GM06990 (cell line): ENCODE data around the gene HMCN1.

Experiments
- DNase-seq: peaks from one replicate; pipeline ENCODE4 v3.0.0-alpha.2; 2011; ENCODE audit not compliant: insufficient read length; ENCODE audit errors: extremely low read depth
- H3K27me3 ChIP-seq: replicated peaks from 2 replicates; pipeline ENCODE4 v1.6.0; 2011; ENCODE audit warnings: low read length; ENCODE audit not compliant: control insufficient read depth, insufficient read depth
- H3K36me3 ChIP-seq: 2 replicates; pipeline ENCODE4 v1.5.1; 2011; ENCODE audit warnings: low read length; ENCODE audit not compliant: control insufficient read depth, insufficient read depth
- H3K4me3 ChIP-seq: replicated peaks from 2 replicates; pipeline ENCODE4 v1.5.1; 2011; ENCODE audit warnings: low read depth, mild to moderate bottlenecking, control low read depth, low read length
- CTCF ChIP-seq: IDR thresholded peaks from 2 replicates; pipeline ENCODE4 v1.5.1; 2011; ENCODE audit warnings: low read length, control low read depth, mild to moderate bottlenecking, inconsistent platforms; ENCODE audit not compliant: insufficient read depth, poor library complexity, severe bottlenecking

Gene HMCN1

GRCh38 chr1:185957441-185958363 lies 223.5 kb downstream of the HMCN1 start:
- Histone ChIP-seq H3K4me3 (no peak overlapping the region), H3K36me3 (no peaks in the 10 kb centered on the region), H3K27me3 (no peaks in the 10 kb centered on the region)
- no peak for DNase-seq
- no peak for TF ChIP-seq CTCF

- TF ChIP-seq CTCF = no peak
- DNase-seq = no peak
- no peaks in the 10 kb centered on the region for H3K27me3 ChIP-seq
Measured at GRCh38 chr1:185960422-185961321, 226.5 kb downstream of the HMCN1 start.

GRCh38 chr1:185961664-185962063 lies 227.5 kb downstream of the HMCN1 start:
- no peak for TF ChIP-seq CTCF
- Histone ChIP-seq H3K4me3 (no peak overlapping the region), H3K27me3 (no peaks in the 10 kb centered on the region), H3K36me3 (no peaks in the 10 kb centered on the region)
- no peak for DNase-seq

More at GRCh38 chr1:185960422-185961321, 226.5 kb downstream of the HMCN1 start:
- Histone ChIP-seq H3K36me3 (no peaks in the 10 kb centered on the region), H3K4me3 (no peak overlapping the region)

DNA sequence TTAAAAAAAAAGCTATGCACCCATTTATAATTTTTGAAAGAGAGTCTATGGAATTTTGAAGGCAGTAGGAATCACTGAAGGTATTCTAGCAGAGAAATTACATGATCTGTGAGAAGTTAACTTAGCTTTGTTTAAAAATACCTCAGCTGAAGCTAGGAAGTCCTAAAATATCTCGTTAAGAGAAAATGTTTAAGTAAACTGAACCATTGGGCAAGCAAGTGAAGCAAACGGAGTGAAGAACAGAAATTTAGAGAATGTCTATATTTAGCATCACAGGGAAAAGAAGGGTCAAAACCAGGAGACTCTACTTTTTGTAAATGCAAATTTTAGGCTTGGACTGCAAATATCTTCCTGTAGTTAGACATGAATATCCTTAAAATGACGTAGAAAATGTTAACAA lies 230.8 kb downstream of the HMCN1 start:
- no peak for TF ChIP-seq CTCF
- no peaks in the 10 kb centered on the region; the same call in 1 of the 2 replicates for H3K27me3 ChIP-seq
- H3K36me3 ChIP-seq = no peaks in the 10 kb centered on the region
- no peak overlapping the region for H3K4me3 ChIP-seq
- no peak for DNase-seq

DNA sequence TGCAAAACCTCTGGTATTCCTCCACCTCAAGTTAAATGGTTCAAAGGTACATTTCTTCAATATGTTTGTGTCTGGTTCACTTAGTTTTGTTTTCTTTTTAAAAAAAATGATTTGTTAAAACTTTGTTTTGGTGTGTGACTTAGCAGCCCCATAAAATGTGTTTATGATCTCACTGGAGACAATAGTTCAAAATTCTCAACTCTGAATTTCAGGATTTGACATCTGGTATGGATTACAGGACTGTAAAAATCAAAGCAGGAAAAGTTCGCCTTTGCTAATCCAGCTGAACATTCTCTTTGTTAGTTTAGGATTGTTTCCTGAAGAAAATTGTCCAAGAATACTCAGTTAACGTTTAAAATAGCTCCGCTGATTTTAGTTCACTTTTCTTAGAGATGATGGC lies 231.7 kb downstream of the HMCN1 start:
- Histone ChIP-seq H3K36me3 (no peaks in the 10 kb centered on the region), H3K4me3 (no peak overlapping the region), H3K27me3 (no peaks in the 10 kb centered on the region; the same call in 1 of the 2 replicates)
- DNase-seq = no peak
- no peak for TF ChIP-seq CTCF
